Measurements from ENCODE around the gene ZBED2. TPM values are rescaled to one million over a fixed set of nuclear protein-coding genes. Genes with fewer than 3 reads are reported as not detected.

Gene ZBED2
- total RNA-seq, 2 donors from 2014 or later: not detected

DNA sequence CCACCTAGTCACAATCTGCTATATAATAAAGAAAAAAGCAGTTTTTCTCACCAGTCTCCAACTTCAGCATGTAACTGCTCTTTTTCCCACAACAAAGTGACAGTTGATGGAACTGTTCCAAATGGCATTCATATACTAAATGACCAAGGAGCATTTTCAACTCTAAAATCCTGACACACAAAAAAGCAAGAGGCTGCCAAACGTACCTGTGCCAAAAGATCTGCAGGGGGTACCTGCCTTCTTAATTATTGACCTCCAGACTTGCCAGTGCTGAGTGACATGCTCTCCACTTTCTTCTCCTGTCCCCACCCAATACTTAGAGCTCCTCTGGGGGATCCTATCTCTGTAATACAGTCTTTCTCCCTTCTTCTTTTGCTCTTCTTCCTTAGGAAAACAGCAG lies 18.0 kb downstream of the ZBED2 start:
- Histone ChIP-seq H3K27me3 (peaks cover 0 to 4% of the 10 kb centered on the region in 2 donors), H3K36me3 (replicated peaks in 1 of 2; ENCODE audit: insufficient read depth in 1 of 2, low read depth in 2 of 2) (no peaks in the 10 kb centered on the region), H3K4me1 (no peaks in the 10 kb centered on the region), H3K9me3 (no peaks in the 10 kb centered on the region), H3K27ac (no peak overlapping the region), H3K4me3 (no peak overlapping the region)
- ATAC-seq (no peak), DNase-seq (no peak)
- no peak for TF ChIP-seq POLR2A (IDR thresholded peaks at IDR 0.05)
- TF ChIP-seq, protein P1, sequence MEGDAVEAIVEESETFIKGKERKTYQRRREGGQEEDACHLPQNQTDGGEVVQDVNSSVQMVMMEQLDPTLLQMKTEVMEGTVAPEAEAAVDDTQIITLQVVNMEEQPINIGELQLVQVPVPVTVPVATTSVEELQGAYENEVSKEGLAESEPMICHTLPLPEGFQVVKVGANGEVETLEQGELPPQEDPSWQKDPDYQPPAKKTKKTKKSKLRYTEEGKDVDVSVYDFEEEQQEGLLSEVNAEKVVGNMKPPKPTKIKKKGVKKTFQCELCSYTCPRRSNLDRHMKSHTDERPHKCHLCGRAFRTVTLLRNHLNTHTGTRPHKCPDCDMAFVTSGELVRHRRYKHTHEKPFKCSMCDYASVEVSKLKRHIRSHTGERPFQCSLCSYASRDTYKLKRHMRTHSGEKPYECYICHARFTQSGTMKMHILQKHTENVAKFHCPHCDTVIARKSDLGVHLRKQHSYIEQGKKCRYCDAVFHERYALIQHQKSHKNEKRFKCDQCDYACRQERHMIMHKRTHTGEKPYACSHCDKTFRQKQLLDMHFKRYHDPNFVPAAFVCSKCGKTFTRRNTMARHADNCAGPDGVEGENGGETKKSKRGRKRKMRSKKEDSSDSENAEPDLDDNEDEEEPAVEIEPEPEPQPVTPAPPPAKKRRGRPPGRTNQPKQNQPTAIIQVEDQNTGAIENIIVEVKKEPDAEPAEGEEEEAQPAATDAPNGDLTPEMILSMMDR (IDR thresholded peaks at IDR 0.05): no peak
- intact Hi-C loops (cut with DNase I): no loop called here
- 7 to 9% methylated on average over 1 of the region's 1 CpG for WGBS, 2 donors

DNA sequence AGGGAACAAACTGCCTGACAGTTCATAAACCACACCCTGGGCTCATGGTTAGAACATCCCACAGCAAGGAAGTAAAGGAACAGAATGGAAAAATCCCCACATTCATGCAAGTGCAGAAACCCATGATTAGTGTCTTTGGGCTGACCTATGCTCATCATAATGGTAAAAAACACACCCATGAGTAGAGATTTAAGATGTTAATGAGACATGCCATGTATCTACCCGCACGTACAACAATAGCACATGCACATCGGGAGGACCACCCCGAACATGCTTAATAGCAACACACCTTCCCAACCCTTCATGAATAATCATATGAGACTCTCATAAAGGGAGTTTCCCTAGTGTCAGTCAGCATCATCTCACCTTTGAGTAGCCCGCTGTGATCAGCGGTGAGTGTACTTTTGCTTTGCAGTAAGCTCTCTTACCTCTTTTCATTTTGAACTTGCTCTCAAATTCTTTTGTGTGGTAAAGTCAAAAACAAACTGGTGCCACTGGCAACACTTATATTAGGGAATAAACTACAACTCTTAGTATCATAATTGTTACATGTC lies 23.2 kb downstream of the ZBED2 start:
- Histone ChIP-seq H3K4me3 (no peak overlapping the region), H3K27me3 (peaks cover 0 to 4% of the 10 kb centered on the region in 2 donors), H3K4me1 (no peaks in the 10 kb centered on the region), H3K9me3 (no peaks in the 10 kb centered on the region), H3K27ac (no peak overlapping the region), H3K36me3 (replicated peaks in 1 of 2; ENCODE audit: insufficient read depth in 1 of 2, low read depth in 2 of 2) (no peaks in the 10 kb centered on the region)
- DNase-seq (no peak), ATAC-seq (no peak)
- WGBS, 2 donors: 85 to 93% methylated on average over 6 of the region's 6 CpGs
- TF ChIP-seq, protein P1 (IDR thresholded peaks at IDR 0.05): no peak
- TF ChIP-seq POLR2A (IDR thresholded peaks at IDR 0.05): no peak
- intact Hi-C loops (cut with DNase I): no loop called here

DNA sequence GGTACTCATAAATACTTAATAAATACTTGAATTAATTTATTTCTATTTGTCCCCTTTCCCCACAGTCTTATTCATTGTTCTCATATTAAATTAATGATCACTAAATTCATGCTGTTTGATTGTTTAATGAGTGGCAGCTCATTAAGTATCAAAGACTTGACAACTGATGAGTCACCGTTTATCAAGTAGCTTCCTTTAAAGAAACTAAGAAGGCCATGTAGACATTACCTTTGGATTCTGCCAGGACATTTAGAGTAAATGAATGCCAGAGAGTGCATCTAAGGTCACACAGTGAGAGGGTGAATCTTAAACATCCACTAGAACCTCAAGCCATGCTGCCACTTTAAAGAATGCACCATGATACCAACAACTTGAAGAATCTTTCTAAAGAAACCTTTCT lies 23.9 kb downstream of the ZBED2 start:
- H3K27me3 ChIP-seq: peaks cover 0 to 4% of the 10 kb centered on the region in 2 donors
- 71 to 80% methylated on average over 1 of the region's 1 CpG for WGBS, 2 donors
- intact Hi-C loops (cut with DNase I): no loop called here
- H3K27ac ChIP-seq: no peak overlapping the region
- no peaks in the 10 kb centered on the region for H3K36me3 ChIP-seq (replicated peaks in 1 of 2; ENCODE audit: insufficient read depth in 1 of 2, low read depth in 2 of 2)
- H3K9me3 ChIP-seq: no peaks in the 10 kb centered on the region
- no peaks in the 10 kb centered on the region for H3K4me1 ChIP-seq
- ATAC-seq (no peak), DNase-seq (no peak)
- H3K4me3 ChIP-seq: no peak overlapping the region
- TF ChIP-seq, protein P1 (IDR thresholded peaks at IDR 0.05): no peak
- no peak for TF ChIP-seq POLR2A (IDR thresholded peaks at IDR 0.05)

DNA sequence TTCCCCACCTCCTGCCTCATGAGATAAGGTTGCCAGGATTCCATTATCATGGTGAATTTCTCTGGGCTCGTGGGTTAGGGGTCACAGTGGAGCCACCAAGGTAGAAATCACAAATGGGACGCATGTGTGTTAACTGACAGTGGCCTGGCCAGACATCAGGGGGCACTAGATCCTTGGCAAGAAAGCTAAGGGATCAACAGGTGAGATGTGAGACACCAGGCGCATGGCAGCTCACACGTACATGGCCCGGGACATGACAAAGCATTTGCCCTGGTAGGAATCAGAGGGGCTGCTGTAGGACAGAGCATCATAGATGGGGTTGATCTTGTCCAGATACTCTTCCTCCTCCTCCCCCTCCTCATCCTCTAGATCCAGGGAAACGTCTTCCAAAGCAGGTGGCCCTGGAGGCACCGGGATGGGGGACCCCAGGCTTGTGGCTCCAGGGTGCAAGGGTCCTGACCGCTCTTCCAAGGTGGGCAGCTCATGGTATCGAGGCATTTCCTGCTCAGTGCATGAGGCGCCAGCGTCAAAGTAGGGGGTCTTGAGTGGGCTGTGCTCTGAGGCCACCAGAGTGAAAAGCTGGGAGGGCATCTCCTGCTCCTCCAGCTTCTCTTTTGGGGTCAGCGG lies 24.6 kb downstream of the ZBED2 start:
- Histone ChIP-seq H3K4me3 (no peak overlapping the region), H3K27me3 (peaks cover 0 to 4% of the 10 kb centered on the region in 2 donors), H3K27ac (no peak overlapping the region), H3K4me1 (no peaks in the 10 kb centered on the region), H3K36me3 (replicated peaks in 1 of 2; ENCODE audit: insufficient read depth in 1 of 2, low read depth in 2 of 2) (no peaks in the 10 kb centered on the region), H3K9me3 (no peaks in the 10 kb centered on the region)
- WGBS, 2 donors: 80 to 92% methylated on average over 12 of the region's 12 CpGs
- no peak for ATAC-seq
- intact Hi-C loops (cut with DNase I): no loop called here
- DNase-seq: no peak
- TF ChIP-seq, protein P1 (IDR thresholded peaks at IDR 0.05): no peak
- TF ChIP-seq POLR2A (IDR thresholded peaks at IDR 0.05): no peak

DNA sequence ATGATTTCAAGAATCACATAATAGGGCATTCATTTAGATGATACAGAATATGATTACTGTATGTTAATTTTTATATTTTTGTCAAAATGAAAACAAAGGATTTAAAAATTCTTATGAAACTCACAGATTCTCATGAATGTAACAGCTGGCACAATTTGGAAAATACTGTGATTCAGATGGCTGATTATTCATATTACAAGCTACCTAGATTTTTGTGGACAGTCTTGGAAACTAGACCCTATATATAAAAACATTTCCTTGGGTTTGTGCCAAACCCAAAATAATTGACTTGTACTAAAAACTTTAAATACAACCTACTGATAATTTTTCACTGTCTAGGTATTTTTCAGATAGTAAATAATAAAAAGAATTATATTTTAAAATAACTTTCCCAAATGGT lies 26.2 kb downstream of the ZBED2 start:
- intact Hi-C loops (cut with DNase I): no loop called here
- no peak overlapping the region for H3K4me3 ChIP-seq
- no peaks in the 10 kb centered on the region for H3K9me3 ChIP-seq
- TF ChIP-seq, protein P1 (IDR thresholded peaks at IDR 0.05): no peak
- TF ChIP-seq POLR2A (IDR thresholded peaks at IDR 0.05): no peak
- H3K4me1 ChIP-seq: no peaks in the 10 kb centered on the region
- no peak overlapping the region for H3K27ac ChIP-seq
- DNase-seq (no peak), ATAC-seq (no peak)
- no peaks in the 10 kb centered on the region for H3K27me3 ChIP-seq
- H3K36me3 ChIP-seq (replicated peaks in 1 of 2; ENCODE audit: insufficient read depth in 1 of 2, low read depth in 2 of 2): no peaks in the 10 kb centered on the region

Data from body of pancreas (tissue), 4 donors.